Measurements from ENCODE around the gene KITLG. TPM values are rescaled to one million over a fixed set of nuclear protein-coding genes. Genes with fewer than 3 reads are reported as not detected.

KITLG gene
- total RNA-seq, 1 donor from 2014 or later, result 3.7 TPM

DNA sequence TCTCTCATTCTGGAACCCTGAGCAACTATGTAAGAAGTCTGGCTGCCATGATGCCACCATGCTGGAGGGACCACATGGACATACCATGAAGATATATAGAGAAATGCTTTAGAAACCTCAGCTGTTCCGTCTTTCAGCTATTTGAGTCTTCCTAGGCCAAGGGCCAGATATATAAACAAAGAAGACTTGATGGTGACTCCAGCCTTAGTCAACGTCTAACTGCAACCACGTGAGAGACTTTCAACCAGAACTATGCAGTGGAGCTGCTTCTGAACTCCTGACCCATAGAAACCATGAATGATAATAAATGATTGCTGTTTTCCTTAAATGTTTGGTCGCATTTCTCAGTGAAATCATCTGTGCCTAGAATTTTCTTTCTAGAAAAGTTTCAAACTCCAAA lies 20.0 kb upstream of the KITLG start:
- peaks cover 2% of the 10 kb centered on the region for H3K9me3 Mint-ChIP-seq (ENCODE audit: low read depth)
- no peak for DNase-seq (ENCODE audit: low spot score)
- TF ChIP-seq, protein P1, sequence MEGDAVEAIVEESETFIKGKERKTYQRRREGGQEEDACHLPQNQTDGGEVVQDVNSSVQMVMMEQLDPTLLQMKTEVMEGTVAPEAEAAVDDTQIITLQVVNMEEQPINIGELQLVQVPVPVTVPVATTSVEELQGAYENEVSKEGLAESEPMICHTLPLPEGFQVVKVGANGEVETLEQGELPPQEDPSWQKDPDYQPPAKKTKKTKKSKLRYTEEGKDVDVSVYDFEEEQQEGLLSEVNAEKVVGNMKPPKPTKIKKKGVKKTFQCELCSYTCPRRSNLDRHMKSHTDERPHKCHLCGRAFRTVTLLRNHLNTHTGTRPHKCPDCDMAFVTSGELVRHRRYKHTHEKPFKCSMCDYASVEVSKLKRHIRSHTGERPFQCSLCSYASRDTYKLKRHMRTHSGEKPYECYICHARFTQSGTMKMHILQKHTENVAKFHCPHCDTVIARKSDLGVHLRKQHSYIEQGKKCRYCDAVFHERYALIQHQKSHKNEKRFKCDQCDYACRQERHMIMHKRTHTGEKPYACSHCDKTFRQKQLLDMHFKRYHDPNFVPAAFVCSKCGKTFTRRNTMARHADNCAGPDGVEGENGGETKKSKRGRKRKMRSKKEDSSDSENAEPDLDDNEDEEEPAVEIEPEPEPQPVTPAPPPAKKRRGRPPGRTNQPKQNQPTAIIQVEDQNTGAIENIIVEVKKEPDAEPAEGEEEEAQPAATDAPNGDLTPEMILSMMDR (IDR thresholded peaks at IDR 0.05), result no peak
- H3K36me3 Mint-ChIP-seq (ENCODE audit: low read depth), result no peaks in the 10 kb centered on the region
- no peak overlapping the region for H3K4me3 Mint-ChIP-seq (ENCODE audit: unreplicated experiment)
- no peaks in the 10 kb centered on the region for H3K27me3 Mint-ChIP-seq (ENCODE audit: low read depth)
- no peaks in the 10 kb centered on the region for H3K4me1 Mint-ChIP-seq (ENCODE audit: low read depth)
- no peak overlapping the region for H3K27ac Mint-ChIP-seq (ENCODE audit: unreplicated experiment)

DNA sequence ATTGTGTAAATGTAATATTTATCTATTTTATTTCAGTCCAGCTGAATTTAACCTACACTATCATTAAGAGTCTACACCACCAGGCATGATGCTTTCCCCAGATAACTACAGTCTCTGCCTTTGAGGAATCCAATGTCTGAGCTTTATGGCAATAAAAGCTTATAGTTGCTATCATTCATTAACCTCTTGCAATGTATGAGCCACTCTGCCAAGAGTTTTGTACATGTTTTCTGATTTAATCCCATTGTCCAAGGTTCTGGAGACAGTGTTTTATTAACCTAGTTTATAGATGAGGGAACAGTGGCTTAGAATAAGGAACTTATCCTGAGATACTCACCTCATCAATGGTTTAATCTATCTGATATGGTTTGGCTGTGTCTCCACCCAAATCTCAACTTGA lies 17.1 kb upstream of the KITLG start:
- TF ChIP-seq, protein P1 (IDR thresholded peaks at IDR 0.05), result no peak
- H3K36me3 Mint-ChIP-seq (ENCODE audit: low read depth), result no peaks in the 10 kb centered on the region
- no peak overlapping the region for H3K27ac Mint-ChIP-seq (ENCODE audit: unreplicated experiment)
- no peaks in the 10 kb centered on the region for H3K27me3 Mint-ChIP-seq (ENCODE audit: low read depth)
- DNase-seq (ENCODE audit: low spot score), result no peak
- peaks cover under 1% of the 10 kb centered on the region for H3K9me3 Mint-ChIP-seq (ENCODE audit: low read depth)
- no peaks in the 10 kb centered on the region for H3K4me1 Mint-ChIP-seq (ENCODE audit: low read depth)
- H3K4me3 Mint-ChIP-seq (ENCODE audit: unreplicated experiment), result no peak overlapping the region

DNA sequence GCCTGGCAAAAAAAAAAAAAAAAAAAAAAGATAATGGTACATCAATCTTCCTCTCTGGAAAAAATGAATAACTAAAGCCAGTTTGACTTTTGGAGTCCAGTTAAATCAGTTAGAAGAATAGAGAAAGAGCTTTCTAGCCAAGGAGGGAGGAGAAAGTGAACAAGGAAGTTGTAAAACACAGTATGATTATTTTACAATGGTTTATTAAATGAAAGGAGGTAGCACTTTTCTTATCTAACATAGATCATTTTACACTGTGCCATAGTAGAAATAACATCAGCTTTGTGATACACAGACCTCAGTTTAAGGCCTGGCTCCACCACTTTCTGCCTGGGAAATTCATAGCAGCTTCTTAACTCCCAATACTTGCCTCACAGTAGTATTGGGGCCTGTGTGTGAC lies 15.4 kb upstream of the KITLG start:
- Mint-ChIP-seq H3K27me3 (ENCODE audit: low read depth) (no peaks in the 10 kb centered on the region), H3K4me1 (ENCODE audit: low read depth) (no peaks in the 10 kb centered on the region), H3K36me3 (ENCODE audit: low read depth) (no peaks in the 10 kb centered on the region), H3K9me3 (ENCODE audit: low read depth) (no peaks in the 10 kb centered on the region), H3K27ac (ENCODE audit: unreplicated experiment) (no peak overlapping the region), H3K4me3 (ENCODE audit: unreplicated experiment) (no peak overlapping the region)
- TF ChIP-seq, protein P1 (IDR thresholded peaks at IDR 0.05), result no peak
- no peak for DNase-seq (ENCODE audit: low spot score)

DNA sequence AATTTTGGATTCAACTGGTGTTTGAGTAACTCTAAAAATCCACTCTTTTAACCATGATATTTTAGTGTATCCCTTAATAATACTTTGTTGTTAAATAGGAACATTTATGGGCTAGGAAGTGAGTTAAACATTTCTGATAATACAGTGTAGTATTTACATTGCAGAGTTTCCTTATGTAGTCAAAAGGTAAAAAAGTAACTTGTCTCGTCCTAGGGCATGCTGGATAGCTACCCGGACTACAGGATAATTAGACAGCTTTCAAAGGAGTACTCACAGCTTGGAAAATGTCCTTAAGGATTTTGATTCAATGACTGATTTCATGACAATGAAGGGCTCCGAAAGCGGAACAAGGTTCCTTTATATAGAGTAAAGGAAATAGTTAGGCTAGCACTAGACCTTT lies 14.5 kb upstream of the KITLG start:
- H3K9me3 Mint-ChIP-seq (ENCODE audit: low read depth), result no peaks in the 10 kb centered on the region
- no peaks in the 10 kb centered on the region for H3K36me3 Mint-ChIP-seq (ENCODE audit: low read depth)
- no peak overlapping the region for H3K27ac Mint-ChIP-seq (ENCODE audit: unreplicated experiment)
- no peaks in the 10 kb centered on the region for H3K4me1 Mint-ChIP-seq (ENCODE audit: low read depth)
- TF ChIP-seq, protein P1 (IDR thresholded peaks at IDR 0.05), result no peak
- DNase-seq (ENCODE audit: low spot score), result no peak
- H3K4me3 Mint-ChIP-seq (ENCODE audit: unreplicated experiment), result no peak overlapping the region
- H3K27me3 Mint-ChIP-seq (ENCODE audit: low read depth), result no peaks in the 10 kb centered on the region

DNA sequence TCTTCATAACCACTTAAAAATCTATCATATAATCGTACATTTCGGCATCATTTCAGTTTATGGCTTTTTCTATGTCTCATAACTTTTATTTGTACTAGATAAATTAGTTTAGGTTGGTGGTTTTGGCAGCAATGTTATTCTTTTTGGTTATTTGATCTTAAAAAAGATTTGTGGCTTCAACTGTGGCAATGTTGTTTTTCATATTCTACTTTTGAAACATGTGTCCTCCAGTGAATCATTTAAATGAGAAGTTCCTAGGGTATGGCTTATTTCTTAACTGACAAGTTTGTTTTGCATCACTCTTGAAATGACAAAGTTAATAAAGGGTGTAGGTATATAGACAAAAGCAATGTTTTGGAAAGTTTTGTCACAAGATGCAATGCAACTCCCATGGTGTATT lies 11.1 kb upstream of the KITLG start:
- no peaks in the 10 kb centered on the region for H3K27me3 Mint-ChIP-seq (ENCODE audit: low read depth)
- DNase-seq (ENCODE audit: low spot score), result no peak
- H3K36me3 Mint-ChIP-seq (ENCODE audit: low read depth), result no peaks in the 10 kb centered on the region
- no peak overlapping the region for H3K27ac Mint-ChIP-seq (ENCODE audit: unreplicated experiment)
- no peak overlapping the region for H3K4me3 Mint-ChIP-seq (ENCODE audit: unreplicated experiment)
- TF ChIP-seq, protein P1 (IDR thresholded peaks at IDR 0.05), result no peak
- H3K4me1 Mint-ChIP-seq (ENCODE audit: low read depth), result no peaks in the 10 kb centered on the region
- peaks cover 8% of the 10 kb centered on the region for H3K9me3 Mint-ChIP-seq (ENCODE audit: low read depth)

Measured in chondrocyte (in vitro differentiated cells).